ENCODE results near the gene MCM3AP. TPM values are rescaled to one million over a fixed set of nuclear protein-coding genes. Genes with fewer than 3 reads are reported as not detected.

The MCM3AP gene
- total and polyA plus RNA-seq, 8 donors, result 77.4 to 106 (median 94.9) TPM

- H3K27me3 ChIP-seq, result no peaks in the 10 kb centered on the region
- H3K4me3 ChIP-seq, result no peak overlapping the region
- DNase-seq (no peak), ATAC-seq (no peak)
- peaks cover 0 to 82% of the 10 kb centered on the region in 2 donors for H3K36me3 ChIP-seq
- intact Hi-C loops (cut with DNase I), result no loop called here
- no peak overlapping the region for H3K27ac ChIP-seq
- TF ChIP-seq, protein P1, sequence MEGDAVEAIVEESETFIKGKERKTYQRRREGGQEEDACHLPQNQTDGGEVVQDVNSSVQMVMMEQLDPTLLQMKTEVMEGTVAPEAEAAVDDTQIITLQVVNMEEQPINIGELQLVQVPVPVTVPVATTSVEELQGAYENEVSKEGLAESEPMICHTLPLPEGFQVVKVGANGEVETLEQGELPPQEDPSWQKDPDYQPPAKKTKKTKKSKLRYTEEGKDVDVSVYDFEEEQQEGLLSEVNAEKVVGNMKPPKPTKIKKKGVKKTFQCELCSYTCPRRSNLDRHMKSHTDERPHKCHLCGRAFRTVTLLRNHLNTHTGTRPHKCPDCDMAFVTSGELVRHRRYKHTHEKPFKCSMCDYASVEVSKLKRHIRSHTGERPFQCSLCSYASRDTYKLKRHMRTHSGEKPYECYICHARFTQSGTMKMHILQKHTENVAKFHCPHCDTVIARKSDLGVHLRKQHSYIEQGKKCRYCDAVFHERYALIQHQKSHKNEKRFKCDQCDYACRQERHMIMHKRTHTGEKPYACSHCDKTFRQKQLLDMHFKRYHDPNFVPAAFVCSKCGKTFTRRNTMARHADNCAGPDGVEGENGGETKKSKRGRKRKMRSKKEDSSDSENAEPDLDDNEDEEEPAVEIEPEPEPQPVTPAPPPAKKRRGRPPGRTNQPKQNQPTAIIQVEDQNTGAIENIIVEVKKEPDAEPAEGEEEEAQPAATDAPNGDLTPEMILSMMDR (IDR thresholded peaks at IDR 0.05), result no peak
- H3K4me1 ChIP-seq, result no peaks in the 10 kb centered on the region
- no peaks in the 10 kb centered on the region for H3K9me3 ChIP-seq
Measured at GRCh38 chr21:46196733-46197132, 88.7 kb downstream of the MCM3AP start.

DNA sequence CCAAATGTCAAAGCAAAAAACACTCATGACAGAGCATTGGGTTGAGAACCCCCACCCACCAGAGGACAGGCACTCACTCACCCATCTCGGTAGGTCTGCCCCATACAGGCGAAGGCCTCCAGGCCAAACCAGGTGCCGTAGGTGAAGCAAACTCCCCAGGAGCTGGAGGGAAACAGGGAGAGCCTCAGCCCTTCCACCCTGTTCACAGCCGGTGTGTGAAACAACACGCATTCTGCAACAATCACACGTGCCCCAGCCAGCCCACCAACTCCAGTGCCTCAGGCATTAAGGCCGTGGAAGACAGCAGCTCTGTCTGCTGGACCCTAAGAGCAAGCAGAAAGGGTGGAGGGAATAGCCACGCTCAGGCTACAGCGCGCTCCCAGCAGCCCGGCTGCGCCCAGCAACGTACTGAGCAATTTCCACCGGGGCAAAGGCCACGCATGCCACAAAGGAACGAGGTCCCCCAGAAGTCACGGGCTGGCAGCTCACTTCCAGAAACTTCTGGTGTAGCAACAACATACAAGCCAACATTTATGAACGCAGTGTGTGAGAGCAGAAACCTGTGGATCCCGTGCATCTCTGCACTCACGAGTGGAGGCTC, 89.7 kb downstream of the MCM3AP start:
- DNase-seq, result no peak
- TF ChIP-seq, protein P1 (IDR thresholded peaks at IDR 0.05), result no peak
- no peaks in the 10 kb centered on the region for H3K4me1 ChIP-seq
- H3K27me3 ChIP-seq, result no peaks in the 10 kb centered on the region
- H3K36me3 ChIP-seq, result peaks cover 0 to 91% of the 10 kb centered on the region in 2 donors
- H3K9me3 ChIP-seq, result no peaks in the 10 kb centered on the region
- ATAC-seq, result no peak
- intact Hi-C loops (cut with DNase I), result no loop called here
- H3K27ac ChIP-seq, result no peak overlapping the region
- no peak overlapping the region for H3K4me3 ChIP-seq

GRCh38 chr21:46194374-46195334, 90.8 kb downstream of the MCM3AP start:
- no peak for DNase-seq
- H3K27ac ChIP-seq, result no peak overlapping the region
- H3K4me3 ChIP-seq, result no peak overlapping the region
- ATAC-seq, result no peak
- TF ChIP-seq, protein P1 (IDR thresholded peaks at IDR 0.05), result no peak
- H3K4me1 ChIP-seq, result peaks cover 0 to 5% of the 10 kb centered on the region in 2 donors
- H3K27me3 ChIP-seq, result no peaks in the 10 kb centered on the region
- no peaks in the 10 kb centered on the region for H3K9me3 ChIP-seq
- peaks cover 0 to 91% of the 10 kb centered on the region in 2 donors for H3K36me3 ChIP-seq
- intact Hi-C loops (cut with DNase I), result no loop called here

- Histone ChIP-seq H3K36me3 (peaks cover 0 to 91% of the 10 kb centered on the region in 2 donors), H3K27me3 (no peaks in the 10 kb centered on the region), H3K4me1 (peaks cover 0 to 12% of the 10 kb centered on the region in 2 donors), H3K4me3 (no peak overlapping the region), H3K27ac (no peak overlapping the region), H3K9me3 (no peaks in the 10 kb centered on the region)
- DNase-seq, result no peak
- TF ChIP-seq, protein P1 (IDR thresholded peaks at IDR 0.05), result no peak
- intact Hi-C loops (cut with DNase I), result no loop called here
- no peak for ATAC-seq
Measured at GRCh38 chr21:46193829-46194373, 91.5 kb downstream of the MCM3AP start.

Data from left lung (tissue), 10 donors.